B cell (primary cell): ENCODE measurements around the gene SLC35F3. TPM values are rescaled to one million over a fixed set of nuclear protein-coding genes. Genes with fewer than 3 reads are reported as not detected.

Experiments
- ATAC-seq: fragments of 200-7000 bp; cut with Tn5 transposase; one replicate; pipeline ENCODE4 v1.10.0; 2021; ENCODE audit warnings: low read depth, mild to moderate bottlenecking, moderate number of reproducible peaks, moderate library complexity
- CTCF ChIA-PET: fragments of 350-600 bp; sonication (Branson Sonifier 250); formaldehyde crosslinking; loops from one replicate; lab custom pipeline; 2021; ENCODE audit warnings: antibody characterized with exemption, inconsistent platforms; lab: Charles Lee
- POLR2A ChIA-PET: fragments of 350-600 bp; sonication (Branson Sonifier 250); formaldehyde crosslinking; loops from one replicate; lab custom pipeline; 2021; ENCODE audit warnings: antibody characterized with exemption; lab: Charles Lee
- DNase-seq: peaks from one replicate; pipeline ENCODE4 v3.0.0; 2013
- H2AFZ ChIP-seq: 2 replicates; pipeline ENCODE4 v1.6.1; 2012; ENCODE audit warnings: mild to moderate bottlenecking, low read depth, low read length; ENCODE audit not compliant: insufficient read depth, poor library complexity, severe bottlenecking
- H3K27ac ChIP-seq, 2 donors: 1 replicate in 1 of 2; 2 replicates in 1 of 2; pipeline ENCODE4 v1.5.1; 2012 to 2013; ENCODE audit warnings: low read length in 2 of 2, mild to moderate bottlenecking in 2 of 2, moderate library complexity in 1 of 2
- H3K27me3 ChIP-seq, 4 experiments: fragments of 200-600 bp in 1 of 4; sonication (generic) in 1 of 4; replicated peaks in 1 of 4; 1 replicate in 2 of 4; 2 replicates in 2 of 4; pipeline versions ENCODE4 v1.6.1 to v1.7.0; 2013 to 2016; ENCODE audit warnings: low read length in 3 of 4, mild to moderate bottlenecking in 2 of 4, mixed read lengths in 1 of 4, moderate library complexity in 1 of 4; ENCODE audit not compliant: insufficient read depth in 4 of 4, control insufficient read depth in 3 of 4; ENCODE audit errors: control extremely low read depth in 1 of 4
- H3K36me3 ChIP-seq, 2 experiments: replicated peaks in 1 of 2; 1 replicate in 1 of 2; 2 replicates in 1 of 2; pipeline versions ENCODE4 v1.6.1 to v1.7.1; 2013; ENCODE audit warnings: low read length in 1 of 2; ENCODE audit not compliant: insufficient read depth in 2 of 2, control insufficient read depth in 1 of 2; ENCODE audit errors: control extremely low read depth in 1 of 2, extremely low read depth in 1 of 2
- H3K4me1 ChIP-seq, 2 donors: fragments of 200-600 bp in 1 of 2; sonication (generic) in 1 of 2; 1 replicate in 1 of 2; 2 replicates in 1 of 2; pipeline versions ENCODE4 v1.5.1 to v1.6.1; 2013 to 2017; ENCODE audit warnings: low read length in 2 of 2; ENCODE audit not compliant: control insufficient read depth in 2 of 2, insufficient read depth in 2 of 2
- H3K4me2 ChIP-seq: replicated peaks from 2 replicates; pipeline ENCODE3; 2012; ENCODE audit warnings: mild to moderate bottlenecking, low read depth, low read length; ENCODE audit not compliant: poor library complexity, severe bottlenecking
- H3K4me3 ChIP-seq, 5 experiments: fragments of 200-600 bp in 1 of 5; sonication (generic) in 1 of 5; 1 replicate in 3 of 5; 2 replicates in 2 of 5; pipeline versions ENCODE4 v1.5.1 to v1.7.0; 2011 to 2016; ENCODE audit warnings: low read length in 4 of 5, mild to moderate bottlenecking in 4 of 5, low read depth in 2 of 5, control low read depth in 1 of 5, moderate library complexity in 1 of 5; ENCODE audit not compliant: insufficient read depth in 1 of 5; ENCODE audit errors: control extremely low read depth in 1 of 5, extremely low read depth in 1 of 5
- H3K79me2 ChIP-seq: fragments of 200-600 bp; sonication (generic); one replicate; pipeline ENCODE4 v1.6.0; 2016; ENCODE audit warnings: low read length; ENCODE audit not compliant: control insufficient read depth, insufficient read depth
- H3K9ac ChIP-seq: fragments of 200-600 bp; sonication (generic); 2 replicates; pipeline ENCODE4 v1.6.1; 2017; ENCODE audit warnings: mild to moderate bottlenecking, low read length, moderate library complexity
- H3K9me3 ChIP-seq, 3 donors: one replicate each; pipeline versions ENCODE4 v1.6.1 to v1.7.1; 2013; ENCODE audit warnings: low read length in 2 of 3; ENCODE audit not compliant: control insufficient read depth in 2 of 3, insufficient read depth in 1 of 3; ENCODE audit errors: control extremely low read depth in 1 of 3
- H4K20me1 ChIP-seq: 2 replicates; pipeline ENCODE4 v1.6.0; 2012; ENCODE audit warnings: mild to moderate bottlenecking, low read length; ENCODE audit not compliant: insufficient read depth, control insufficient read depth, poor library complexity, severe bottlenecking
- H3K27ac Mint-ChIP-seq: one replicate; pipeline ENCODE4 v1.8.0; 2021; ENCODE audit warnings: mixed read lengths
- H3K27me3 Mint-ChIP-seq: one replicate; pipeline ENCODE4 v1.8.0; 2021; ENCODE audit warnings: mixed read lengths
- H3K4me1 Mint-ChIP-seq: one replicate; pipeline ENCODE4 v1.8.0; 2021; ENCODE audit warnings: mixed read lengths
- H3K4me3 Mint-ChIP-seq: one replicate; pipeline ENCODE4 v1.8.0; 2021; ENCODE audit warnings: mixed read lengths
- H3K9me3 Mint-ChIP-seq: one replicate; pipeline ENCODE4 v1.8.0; 2022; ENCODE audit warnings: mixed read lengths; ENCODE audit not compliant: insufficient read depth
- CTCF ChIP-seq: fragments of 200-600 bp; IDR thresholded peaks from one replicate; pipeline ENCODE4 v1.8.0; 2022; ENCODE audit warnings: antibody characterized with exemption, mild to moderate bottlenecking
- EZH2 ChIP-seq: IDR thresholded peaks from 2 replicates; pipeline ENCODE4 v1.6.1; 2012; ENCODE audit warnings: borderline replicate concordance, low read depth, mild to moderate bottlenecking, moderate library complexity, low read length; ENCODE audit not compliant: insufficient read depth, poor library complexity, severe bottlenecking
- WGBS: methylation state at CpG from one replicate; pipeline ENCODE4 v1.1.5; 2013; ENCODE audit warnings: missing lambda C conversion rate; ENCODE audit not compliant: insufficient coverage; 5-methylcytosine and 5-hydroxymethylcytosine counted together
- intact Hi-C: fragments of 100-400 bp; cut with micrococcal nuclease; formaldehyde crosslinking; loops from one replicate; pipeline ENCODE4 v1.10.0; 2022
- polyA plus RNA-seq: library from polyadenylated mRNA; depleted of rRNA; stranded (reverse); fragments of >200 nt; gene quantifications from 2 replicates; pipeline ENCODE4 v1.2.3, GENCODE V29; 2012
- total RNA-seq, 2 donors: library from RNA; stranded (reverse); fragments of 120-200 nt in 1 of 2; gene quantifications; 1 replicate in 1 of 2; 2 replicates in 1 of 2; pipeline versions ENCODE4 v1.2.3 to v1.2.4, GENCODE V29; 2013 to 2022

Gene SLC35F3
- total and polyA plus RNA-seq, 2 donors (not counting 1 experiment from before 2014, with no cell fraction given): not detected

- Histone ChIP-seq H3K9ac (no peak overlapping the region), H2AFZ (no peak overlapping the region), H3K27ac (no peak overlapping the region), H3K9me3 (no peaks in the 10 kb centered on the region), H3K79me2 (no peaks in the 10 kb centered on the region), H3K36me3 (no peaks in the 10 kb centered on the region), H3K27me3 (peaks cover 0 to 4% (median 0%) of the 10 kb centered on the region in 4 experiments), H4K20me1 (no peaks in the 10 kb centered on the region), H3K4me2 (no peak overlapping the region), H3K4me1 (no peaks in the 10 kb centered on the region), H3K4me3 (no peak overlapping the region)
- ChIA-PET CTCF (interaction anchor here (0.6 kb wide), 1 partner anchor 34 kb away, joined by 4 read pairs; no protein-coding TSS in a partner anchor), POLR2A (no interaction called here)
- intact Hi-C loops: no loop called here
- Mint-ChIP-seq H3K4me1 (no peaks in the 10 kb centered on the region), H3K9me3 (no peaks in the 10 kb centered on the region), H3K4me3 (no peak overlapping the region), H3K27me3 (peaks cover 36% of the 10 kb centered on the region), H3K27ac (no peak overlapping the region)
- DNase-seq (no peak), ATAC-seq (no peak)
- 100% methylated on average over 3 of the region's 7 CpGs for WGBS
- TF ChIP-seq CTCF (no peak), EZH2 (no peak)
Observed at GRCh38 chr1:234276151-234276788, 371.8 kb downstream of the SLC35F3 start.

GRCh38 chr1:234277161-234277868 is 372.8 kb downstream of the SLC35F3 start:
- H3K9me3 ChIP-seq: no peaks in the 10 kb centered on the region
- DNase-seq: no peak
- Mint-ChIP-seq H3K27me3 (peaks cover 36% of the 10 kb centered on the region), H3K4me3 (no peak overlapping the region), H3K27ac (no peak overlapping the region), H3K4me1 (no peaks in the 10 kb centered on the region), H3K9me3 (no peaks in the 10 kb centered on the region)
- H3K4me2 ChIP-seq: no peak overlapping the region
- no peak overlapping the region for H2AFZ ChIP-seq
- POLR2A ChIA-PET: no interaction called here
- peaks cover 0 to 9% (median 0%) of the 10 kb centered on the region in 4 experiments for H3K27me3 ChIP-seq
- WGBS: 80% methylated on average over 6 of the region's 8 CpGs
- no peak overlapping the region for H3K9ac ChIP-seq
- H3K4me1 ChIP-seq: no peaks in the 10 kb centered on the region
- no peak for ATAC-seq
- CTCF ChIA-PET: no interaction called here
- no peak overlapping the region for H3K4me3 ChIP-seq
- intact Hi-C loops: no loop called here
- no peaks in the 10 kb centered on the region for H3K36me3 ChIP-seq
- H3K27ac ChIP-seq: no peak overlapping the region
- TF ChIP-seq EZH2 (no peak), CTCF (no peak)
- no peaks in the 10 kb centered on the region for H3K79me2 ChIP-seq
- H4K20me1 ChIP-seq: no peaks in the 10 kb centered on the region
